IMR-90 (cell line): ENCODE measurements around the gene ZNF556. TPM values are rescaled to one million over a fixed set of nuclear protein-coding genes. Genes with fewer than 3 reads are reported as not detected.

ENCODE experiments used
- ATAC-seq: fragments of 200-7000 bp; cut with Tn5 transposase; 2 replicates; pipeline ENCODE4 v1.9.1; 2020; ENCODE audit warnings: low read depth, mild to moderate bottlenecking, moderate library complexity
- BruUV-seq: library from RNA; stranded (reverse); fragments of 400-500 nt; replicated peaks from 2 replicates; lab custom pipeline; 2021; lab: Mats Ljungman, UMichigan
- CTCF ChIA-PET: fragments of 300-600 bp; formaldehyde crosslinking; extraction: SDS; loops from one replicate; lab custom pipeline; 2021; ENCODE audit warnings: antibody characterized with exemption; lab: Yijun Ruan, JAX
- POLR2A ChIA-PET: fragments of 300-600 bp; sonication (Branson Sonifier 250); formaldehyde crosslinking; loops from one replicate; lab custom pipeline; 2022; ENCODE audit warnings: antibody characterized with exemption; ENCODE audit not compliant: unreplicated experiment; lab: Charles Lee
- DNase-seq: peaks from one replicate; pipeline ENCODE4 v3.0.0; 2013
- H2AFZ ChIP-seq: replicated peaks from 2 replicates; pipeline ENCODE3; 2013; ENCODE audit warnings: low read length, mild to moderate bottlenecking; ENCODE audit not compliant: poor library complexity
- H2AK5ac ChIP-seq: 2 replicates; pipeline ENCODE4 v1.6.1; 2013; ENCODE audit warnings: low read depth, low read length, inconsistent platforms
- H2AK9ac ChIP-seq: replicated peaks from 2 replicates; pipeline ENCODE3; 2013; ENCODE audit warnings: mild to moderate bottlenecking, low read depth, low read length, moderate library complexity; ENCODE audit not compliant: poor library complexity
- H2BK120ac ChIP-seq: 2 replicates; pipeline ENCODE4 v1.6.1; 2013; ENCODE audit warnings: low read depth, low read length, inconsistent platforms
- H2BK15ac ChIP-seq: 3 replicates; pipeline ENCODE4 v1.6.1; 2013; ENCODE audit warnings: low read depth, low read length, inconsistent platforms
- H2BK20ac ChIP-seq: 2 replicates; pipeline ENCODE4 v1.6.1; 2013; ENCODE audit warnings: low read depth, mild to moderate bottlenecking, inconsistent platforms, low read length, moderate library complexity
- H2BK5ac ChIP-seq: 2 replicates; pipeline ENCODE4 v1.6.1; 2013; ENCODE audit warnings: mild to moderate bottlenecking, low read depth, low read length, inconsistent platforms; ENCODE audit not compliant: poor library complexity, severe bottlenecking
- H3K14ac ChIP-seq: replicated peaks from 2 replicates; pipeline ENCODE4 v1.6.1; 2013; ENCODE audit warnings: low read depth, low read length, inconsistent platforms
- H3K18ac ChIP-seq: 2 replicates; pipeline ENCODE4 v1.6.1; 2013; ENCODE audit warnings: low read depth, low read length, control low read depth
- H3K23ac ChIP-seq: 2 replicates; pipeline ENCODE4 v1.6.1; 2013; ENCODE audit warnings: low read depth, low read length, inconsistent platforms
- H3K27ac ChIP-seq: 2 replicates; pipeline ENCODE4 v1.5.1; 2013; ENCODE audit warnings: mild to moderate bottlenecking, control low read depth, low read length; ENCODE audit not compliant: insufficient read depth
- H3K27me3 ChIP-seq: 2 replicates; pipeline ENCODE4 v1.6.1; 2013; ENCODE audit warnings: low read length; ENCODE audit not compliant: control insufficient read depth, insufficient read depth
- H3K36me3 ChIP-seq: 2 replicates; pipeline ENCODE4 v1.6.1; 2013; ENCODE audit warnings: low read length, mixed read lengths; ENCODE audit not compliant: control insufficient read depth, insufficient read depth
- H3K4ac ChIP-seq: 2 replicates; pipeline ENCODE4 v1.6.1; 2013; ENCODE audit warnings: low read depth, low read length, inconsistent platforms
- H3K4me1 ChIP-seq: 2 replicates; pipeline ENCODE4 v1.6.1; 2013; ENCODE audit warnings: low read length, mixed read lengths; ENCODE audit not compliant: control insufficient read depth, insufficient read depth
- H3K4me2 ChIP-seq: 2 replicates; pipeline ENCODE4 v1.6.1; 2013; ENCODE audit warnings: low read depth, mild to moderate bottlenecking, control low read depth, low read length, moderate library complexity
- H3K4me3 ChIP-seq: 2 replicates; pipeline ENCODE4 v1.5.1; 2013; ENCODE audit warnings: low read depth, mild to moderate bottlenecking, control low read depth, low read length, moderate library complexity; ENCODE audit not compliant: insufficient read depth
- H3K56ac ChIP-seq: 2 replicates; pipeline ENCODE4 v1.6.1; 2013; ENCODE audit warnings: low read length, inconsistent platforms; ENCODE audit not compliant: insufficient read depth; ENCODE audit errors: extremely low read depth
- H3K79me1 ChIP-seq, 2 experiments: 2 replicates each; pipeline ENCODE4 v1.6.1; 2013; ENCODE audit warnings: low read length in 2 of 2, inconsistent platforms in 1 of 2, low read depth in 1 of 2
- H3K9ac ChIP-seq: 2 replicates; pipeline ENCODE4 v1.6.1; 2013; ENCODE audit warnings: low read depth, low read length, control low read depth
- H3K9me1 ChIP-seq: 2 replicates; pipeline ENCODE4 v1.6.1; 2013; ENCODE audit warnings: low read length, inconsistent platforms; ENCODE audit not compliant: insufficient read depth
- H3K9me3 ChIP-seq: 2 replicates; pipeline ENCODE4 v1.6.1; 2013; ENCODE audit warnings: low read length; ENCODE audit not compliant: control insufficient read depth, insufficient read depth
- H4K20me1 ChIP-seq: 2 replicates; pipeline ENCODE4 v1.6.1; 2013; ENCODE audit warnings: low read length, inconsistent platforms; ENCODE audit not compliant: insufficient read depth
- H4K5ac ChIP-seq: 2 replicates; pipeline ENCODE4 v1.6.1; 2013; ENCODE audit warnings: mild to moderate bottlenecking, low read depth, low read length, control low read depth
- H4K8ac ChIP-seq, 2 experiments: 2 replicates each; pipeline ENCODE4 v1.6.1; 2013; ENCODE audit warnings: low read depth in 2 of 2, low read length in 2 of 2, control low read depth in 1 of 2, inconsistent platforms in 1 of 2
- H4K91ac ChIP-seq: 2 replicates; pipeline ENCODE4 v1.6.1; 2013; ENCODE audit warnings: low read depth, low read length, inconsistent platforms; ENCODE audit not compliant: insufficient read depth
- BHLHE40 ChIP-seq: fragments of 150-350 bp; IDR thresholded peaks from 2 replicates; pipeline ENCODE4 v1.6.1; 2016; ENCODE audit warnings: mild to moderate bottlenecking, low read depth, low read length
- CEBPB ChIP-seq: IDR thresholded peaks from 2 replicates; pipeline ENCODE4 v1.6.1; 2012; ENCODE audit warnings: low read depth, low read length, improper control_type of control experiment
- CHD1 ChIP-seq: IDR thresholded peaks from 2 replicates; pipeline ENCODE4 v1.6.1; 2012; ENCODE audit warnings: low read depth, low read length, improper control_type of control experiment
- FOS ChIP-seq: fragments of 150-350 bp; IDR thresholded peaks from 2 replicates; pipeline ENCODE4 v1.6.1; 2016; ENCODE audit warnings: low read depth, low read length
- MAFK ChIP-seq: IDR thresholded peaks from 2 replicates; pipeline ENCODE4 v1.6.1; 2012; ENCODE audit warnings: low read depth, low read length, improper control_type of control experiment
- MAZ ChIP-seq: IDR thresholded peaks from 2 replicates; pipeline ENCODE4 v1.6.1; 2012; ENCODE audit warnings: low read depth, mild to moderate bottlenecking, low read length, improper control_type of control experiment, moderate library complexity, borderline replicate concordance
- MXI1 ChIP-seq: IDR thresholded peaks from 2 replicates; pipeline ENCODE4 v1.6.1; 2012; ENCODE audit warnings: low read depth, mild to moderate bottlenecking, low read length, moderate library complexity, borderline replicate concordance
- NFE2L2 ChIP-seq: fragments of 150-350 bp; IDR thresholded peaks from 2 replicates; pipeline ENCODE4 v1.6.1; 2016; ENCODE audit warnings: low read depth, mild to moderate bottlenecking, low read length
- POLR2A ChIP-seq: IDR thresholded peaks from 2 replicates; pipeline ENCODE4 v1.6.1; 2012; ENCODE audit warnings: mild to moderate bottlenecking, low read depth, low read length
- RAD21 ChIP-seq: IDR thresholded peaks from 2 replicates; pipeline ENCODE4 v1.6.1; 2012; ENCODE audit warnings: low read length, improper control_type of control experiment
- RCOR1 ChIP-seq: IDR thresholded peaks from 2 replicates; pipeline ENCODE4 v1.6.1; 2012; ENCODE audit warnings: mild to moderate bottlenecking, low read length, improper control_type of control experiment; ENCODE audit not compliant: insufficient replicate concordance
- RFX5 ChIP-seq: IDR thresholded peaks from 2 replicates; pipeline ENCODE4 v1.8.0; 2012; ENCODE audit warnings: low read depth, mild to moderate bottlenecking, low read length, moderate library complexity
- SMC3 ChIP-seq: fragments of 150-350 bp; IDR thresholded peaks from 2 replicates; pipeline ENCODE4 v1.6.1; 2016; ENCODE audit warnings: low read depth, mild to moderate bottlenecking, antibody characterized with exemption, low read length, moderate library complexity
- WGBS, 2 experiments: methylation state at CpG; one replicate each; pipeline versions ENCODE4 v1.1.5 to v1.1.7; 2013; ENCODE audit warnings: missing lambda C conversion rate in 2 of 2; ENCODE audit not compliant: insufficient read length in 1 of 2; ENCODE audit errors: extremely low coverage in 2 of 2; 5-methylcytosine and 5-hydroxymethylcytosine counted together
- dilution Hi-C: fragments of 300-500 bp; cut with HindIII; formaldehyde crosslinking; loops from one replicate; pipeline ENCODE4 v1.14.3; 2018; ENCODE audit warnings: low sequenced_read_pairs; ENCODE audit not compliant: unreplicated experiment
- in situ Hi-C: fragments of 300-500 bp; cut with MboI; formaldehyde crosslinking; loops from 3 replicates; pipeline ENCODE4 v1.14.3; 2019; ENCODE audit warnings: low sequenced_read_pairs, inconsistent platforms, mixed read lengths
- intact Hi-C: fragments of 100-400 bp; cut with micrococcal nuclease; formaldehyde crosslinking; loops from 2 replicates; pipeline ENCODE4 v1.10.0; 2022
- polyA plus RNA-seq, 3 experiments: library from polyadenylated mRNA; depleted of rRNA; stranded (reverse); fragments of >200 nt; gene quantifications; 2 replicates each; pipeline ENCODE4 v1.2.3, GENCODE V29; 2012; ENCODE audit warnings: low replicate concordance in 1 of 3
- total RNA-seq: library from RNA; depleted of rRNA; stranded (reverse); fragments of >200 nt; gene quantifications from 2 replicates; pipeline ENCODE4 v1.2.3, GENCODE V29; 2012
- TF ChIP-seq, protein P1 (sequence below): conservative IDR thresholded peaks from 2 replicates; pipeline ENCODE4 v1.5.1; 2012; ENCODE audit warnings: mild to moderate bottlenecking, low read depth, low read length, improper control_type of control experiment
- TF ChIP-seq, protein P2 (sequence below): fragments of 150-350 bp; IDR thresholded peaks from 2 replicates; pipeline ENCODE4 v1.6.1; 2017; ENCODE audit warnings: mild to moderate bottlenecking, antibody characterized with exemption, low read length, low read depth
- TF ChIP-seq, protein P3 (sequence below): fragments of 150-350 bp; IDR thresholded peaks from 2 replicates; pipeline ENCODE4 v1.6.1; 2016; ENCODE audit warnings: low read depth, mild to moderate bottlenecking, low read length, moderate library complexity, borderline replicate concordance

ZNF556 gene
- total and polyA plus RNA-seq, 2 of the 4 experiments (the other 2 are of a cell fraction) = not detected

DNA sequence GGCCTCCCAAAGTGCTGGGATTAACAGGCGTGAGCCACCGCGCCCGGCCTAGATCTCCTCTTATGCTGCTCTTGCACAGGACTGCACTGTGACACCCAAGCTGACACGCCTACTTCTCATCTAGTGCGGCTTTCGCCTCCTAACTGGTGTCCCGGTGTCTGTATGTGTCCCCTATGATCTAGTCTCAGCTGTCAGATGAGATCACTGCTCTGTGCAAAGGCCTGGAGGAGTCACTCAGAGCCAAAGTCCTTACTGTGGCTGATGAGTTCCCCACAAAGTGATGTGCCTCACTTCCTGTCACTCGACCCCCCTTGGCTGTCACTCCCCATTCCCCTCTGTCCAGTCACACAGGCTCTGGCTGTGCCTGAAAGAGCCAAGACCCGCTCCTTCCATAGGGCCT is 2.5 kb downstream of the ZNF556 start:
- TF ChIP-seq BHLHE40 (no peak), RCOR1 (no peak), MAFK (no peak), CHD1 (no peak), CEBPB (no peak), SMC3 (no peak), POLR2A (no peak), MXI1 (no peak), FOS (no peak), MAZ (no peak), RFX5 (no peak), NFE2L2 (no peak), RAD21 (no peak)
- TF ChIP-seq, protein P1, sequence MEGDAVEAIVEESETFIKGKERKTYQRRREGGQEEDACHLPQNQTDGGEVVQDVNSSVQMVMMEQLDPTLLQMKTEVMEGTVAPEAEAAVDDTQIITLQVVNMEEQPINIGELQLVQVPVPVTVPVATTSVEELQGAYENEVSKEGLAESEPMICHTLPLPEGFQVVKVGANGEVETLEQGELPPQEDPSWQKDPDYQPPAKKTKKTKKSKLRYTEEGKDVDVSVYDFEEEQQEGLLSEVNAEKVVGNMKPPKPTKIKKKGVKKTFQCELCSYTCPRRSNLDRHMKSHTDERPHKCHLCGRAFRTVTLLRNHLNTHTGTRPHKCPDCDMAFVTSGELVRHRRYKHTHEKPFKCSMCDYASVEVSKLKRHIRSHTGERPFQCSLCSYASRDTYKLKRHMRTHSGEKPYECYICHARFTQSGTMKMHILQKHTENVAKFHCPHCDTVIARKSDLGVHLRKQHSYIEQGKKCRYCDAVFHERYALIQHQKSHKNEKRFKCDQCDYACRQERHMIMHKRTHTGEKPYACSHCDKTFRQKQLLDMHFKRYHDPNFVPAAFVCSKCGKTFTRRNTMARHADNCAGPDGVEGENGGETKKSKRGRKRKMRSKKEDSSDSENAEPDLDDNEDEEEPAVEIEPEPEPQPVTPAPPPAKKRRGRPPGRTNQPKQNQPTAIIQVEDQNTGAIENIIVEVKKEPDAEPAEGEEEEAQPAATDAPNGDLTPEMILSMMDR = no peak
- TF ChIP-seq, protein P2, sequence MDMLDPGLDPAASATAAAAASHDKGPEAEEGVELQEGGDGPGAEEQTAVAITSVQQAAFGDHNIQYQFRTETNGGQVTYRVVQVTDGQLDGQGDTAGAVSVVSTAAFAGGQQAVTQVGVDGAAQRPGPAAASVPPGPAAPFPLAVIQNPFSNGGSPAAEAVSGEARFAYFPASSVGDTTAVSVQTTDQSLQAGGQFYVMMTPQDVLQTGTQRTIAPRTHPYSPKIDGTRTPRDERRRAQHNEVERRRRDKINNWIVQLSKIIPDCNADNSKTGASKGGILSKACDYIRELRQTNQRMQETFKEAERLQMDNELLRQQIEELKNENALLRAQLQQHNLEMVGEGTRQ = no peak
- TF ChIP-seq, protein P3, sequence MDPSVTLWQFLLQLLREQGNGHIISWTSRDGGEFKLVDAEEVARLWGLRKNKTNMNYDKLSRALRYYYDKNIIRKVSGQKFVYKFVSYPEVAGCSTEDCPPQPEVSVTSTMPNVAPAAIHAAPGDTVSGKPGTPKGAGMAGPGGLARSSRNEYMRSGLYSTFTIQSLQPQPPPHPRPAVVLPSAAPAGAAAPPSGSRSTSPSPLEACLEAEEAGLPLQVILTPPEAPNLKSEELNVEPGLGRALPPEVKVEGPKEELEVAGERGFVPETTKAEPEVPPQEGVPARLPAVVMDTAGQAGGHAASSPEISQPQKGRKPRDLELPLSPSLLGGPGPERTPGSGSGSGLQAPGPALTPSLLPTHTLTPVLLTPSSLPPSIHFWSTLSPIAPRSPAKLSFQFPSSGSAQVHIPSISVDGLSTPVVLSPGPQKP = no peak

More for the DNA sequence above, 2.5 kb downstream of the ZNF556 start:
- Histone ChIP-seq H2AFZ (no peak overlapping the region), H3K4me3 (no peak overlapping the region), H3K27me3 (no peaks in the 10 kb centered on the region), H3K4me2 (no peak overlapping the region), H3K9me3 (peaks cover 5% of the 10 kb centered on the region; the same call in 1 of the 2 replicates), H3K9ac (no peak overlapping the region), H2BK120ac (no peak overlapping the region), H3K4ac (no peak overlapping the region), H3K27ac (no peak overlapping the region), H2BK5ac (no peak overlapping the region), H2BK15ac (no peak overlapping the region), H4K91ac (no peak overlapping the region), H3K14ac (no peak overlapping the region), H3K18ac (no peak overlapping the region), H4K5ac (no peak overlapping the region), H4K20me1 (no peaks in the 10 kb centered on the region), H3K56ac (no peak overlapping the region), H3K23ac (no peak overlapping the region), H4K8ac (no peak overlapping the region), H2AK5ac (no peak overlapping the region), H3K79me1 (no peaks in the 10 kb centered on the region), H3K9me1 (no peaks in the 10 kb centered on the region), H2BK20ac (no peak overlapping the region), H3K36me3 (no peaks in the 10 kb centered on the region), H2AK9ac (no peak overlapping the region), H3K4me1 (no peaks in the 10 kb centered on the region)
- POLR2A ChIA-PET = no interaction called here
- ATAC-seq (no peak), DNase-seq (no peak)
- intact Hi-C loops (no loop called here), dilution Hi-C loops (no loop called here), in situ Hi-C loops (loop anchor here (10.0 kb wide), 1 partner anchor 205 kb away; no protein-coding TSS in a partner anchor)
- 81% methylated on average over 5 of the region's 10 CpGs; no CpG with 5 or more reads in 1 of the 2 experiments for WGBS, 2 experiments
- no TSS peak for BruUV-seq
- CTCF ChIA-PET = no interaction called here
